ENCODE data around the gene FAM171A2. TPM values are rescaled to one million over a fixed set of nuclear protein-coding genes. Genes with fewer than 3 reads are reported as not detected.

FAM171A2 gene
- total and polyA plus RNA-seq, 4 donors, result 0.08 to 1.1 (median 0.18) TPM; not detected in 1

GRCh38 chr17:44308865-44309264 is 54.8 kb downstream of the FAM171A2 start:
- peak; percentile 37 for DNase-seq (ENCODE audit: low spot score)
- Histone ChIP-seq H3K27me3 (ENCODE audit: control insufficient read depth in 4 of 4, insufficient read depth in 4 of 4, low read length in 3 of 4) (peaks cover 0 to 7% (median 2%) of the 10 kb centered on the region in 4 donors), H3K36me3 (ENCODE audit: control insufficient read depth in 4 of 4, insufficient read depth in 3 of 4, low read depth in 1 of 4, low read length in 3 of 4) (no peaks in the 10 kb centered on the region), H3K9me3 (ENCODE audit: control insufficient read depth in 4 of 4, low read length in 3 of 4) (no peaks in the 10 kb centered on the region), H3K9ac (ENCODE audit: low read depth in 1 of 2, low read length in 2 of 2) (no peak overlapping the region), H3K4me3 (ENCODE audit: low read depth in 1 of 3, low read length in 3 of 3) (peak overlapping the region in 1 of 3 donors; percentile 34), H3K4me1 (ENCODE audit: control insufficient read depth in 4 of 4, insufficient read depth in 4 of 4, low read length in 3 of 4) (peaks cover 5 to 13% (median 8%) of the 10 kb centered on the region in 4 donors), H3K27ac (ENCODE audit: low read depth in 1 of 2, low read length in 2 of 2) (no peak overlapping the region)
- TF ChIP-seq YY1 (IDR thresholded peaks at IDR 0.05) (no peak), REST (IDR thresholded peaks at IDR 0.05) (no peak), FOXA2 (IDR thresholded peaks at IDR 0.05) (no peak), FOXA1 (IDR thresholded peaks at IDR 0.05) (no peak), RXRA (IDR thresholded peaks at IDR 0.05) (no peak), ATF3 (IDR thresholded peaks at IDR 0.05) (no peak), GABPA (IDR thresholded peaks at IDR 0.05 in 1 of 2, conservative IDR thresholded peaks at IDR 0.05 in 1 of 2) (no peak), EGR1 (IDR thresholded peaks at IDR 0.05; ENCODE audit: low read depth in 2 of 2) (no peak), TAF1 (conservative IDR thresholded peaks at IDR 0.05) (no peak), HNF4G (IDR thresholded peaks at IDR 0.05) (no peak), CTCF (IDR thresholded peaks at IDR 0.05; ENCODE audit: low read depth, low read length, missing input control) (no peak), MAX (IDR thresholded peaks at IDR 0.05) (no peak), SP1 (IDR thresholded peaks at IDR 0.05) (no peak), ZBTB33 (IDR thresholded peaks at IDR 0.05) (no peak), NR2F2 (IDR thresholded peaks at IDR 0.05) (no peak), HNF4A (conservative IDR thresholded peaks at IDR 0.05) (no peak)
- WGBS, result 15% methylated on average over 15 of the region's 15 CpGs
